Glutamatergic neuron (in vitro differentiated cells): Measurements from ENCODE around the gene ELMOD1. TPM values are rescaled to one million over a fixed set of nuclear protein-coding genes. Genes with fewer than 3 reads are reported as not detected.
"Not testable (repeated sequence)": the region's sequence is repeated elsewhere in the genome, so short reads cannot be mapped to it uniquely, and the experiment has no call there.

Experiments
- DNase-seq: peaks from one replicate; pipeline ENCODE4 v3.0.0; 2022
- H3K27ac Mint-ChIP-seq: one replicate; pipeline ENCODE4 v1.8.0; 2020; ENCODE audit warnings: mild to moderate bottlenecking, mixed read lengths, inconsistent platforms; ENCODE audit not compliant: unreplicated experiment
- H3K27me3 Mint-ChIP-seq: one replicate; pipeline ENCODE4 v1.8.0; 2020; ENCODE audit warnings: mild to moderate bottlenecking, moderate library complexity, mixed read lengths, inconsistent platforms; ENCODE audit not compliant: unreplicated experiment
- H3K36me3 Mint-ChIP-seq: one replicate; pipeline ENCODE4 v1.8.0; 2020; ENCODE audit warnings: mild to moderate bottlenecking, mixed read lengths, inconsistent platforms; ENCODE audit not compliant: unreplicated experiment
- H3K4me1 Mint-ChIP-seq: one replicate; pipeline ENCODE4 v1.8.0; 2020; ENCODE audit warnings: mild to moderate bottlenecking, low read depth, mixed read lengths, inconsistent platforms; ENCODE audit not compliant: unreplicated experiment
- H3K4me3 Mint-ChIP-seq: one replicate; pipeline ENCODE4 v1.8.0; 2020; ENCODE audit warnings: mild to moderate bottlenecking, mixed read lengths, inconsistent platforms; ENCODE audit not compliant: unreplicated experiment
- H3K9me3 Mint-ChIP-seq: one replicate; pipeline ENCODE4 v1.8.0; 2020; ENCODE audit warnings: mild to moderate bottlenecking, moderate library complexity, mixed read lengths, inconsistent platforms; ENCODE audit not compliant: unreplicated experiment
- CTCF ChIP-seq: fragments of 200-600 bp; sonication (generic); IDR thresholded peaks from one replicate; pipeline ENCODE4 v1.5.0; 2021; ENCODE audit not compliant: partially characterized antibody, unreplicated experiment
- total RNA-seq: library from RNA; stranded (reverse); fragmentation: NEBNext Ultra II Directional; extraction: Animal tissue kit (Norgen Biotek cat#: 25700); gene quantifications from one replicate; pipeline ENCODE4 v1.2.1, GENCODE V29; 2021; ENCODE audit not compliant: unreplicated experiment

Gene ELMOD1
- total RNA-seq, 1 donor from 2014 or later, result 0.81 TPM

GRCh38 chr11:107565219-107565937, 25.6 kb upstream of the ELMOD1 start, which contains the start of gene ALKBH8:
ALKBH8 (minus strand) TSS chr11:107565735; CDS start chr11:107560893, 4,842 bp downstream.
- Mint-ChIP-seq H3K4me1 (peaks cover 10% of the 10 kb centered on the region), H3K27ac (peak within 1 kb of the TSS; percentile 91), H3K27me3 (no peaks in the 10 kb centered on the region), H3K36me3 (no peaks in the 10 kb centered on the region), H3K4me3 (peak within 1 kb of the TSS; percentile 93), H3K9me3 (peaks cover 2% of the 10 kb centered on the region)
- TF ChIP-seq CTCF, result no peak
- peak; percentile 84 for DNase-seq

GRCh38 chr11:107565955-107566501, 24.9 kb upstream of the ELMOD1 start:
- not testable (repeated sequence) for DNase-seq, H3K4me1 Mint-ChIP-seq, H3K36me3 Mint-ChIP-seq, H3K27me3 Mint-ChIP-seq, H3K9me3 Mint-ChIP-seq
- peak overlapping the region; percentile 91 for H3K27ac Mint-ChIP-seq
- peak overlapping the region; percentile 93 for H3K4me3 Mint-ChIP-seq

DNA sequence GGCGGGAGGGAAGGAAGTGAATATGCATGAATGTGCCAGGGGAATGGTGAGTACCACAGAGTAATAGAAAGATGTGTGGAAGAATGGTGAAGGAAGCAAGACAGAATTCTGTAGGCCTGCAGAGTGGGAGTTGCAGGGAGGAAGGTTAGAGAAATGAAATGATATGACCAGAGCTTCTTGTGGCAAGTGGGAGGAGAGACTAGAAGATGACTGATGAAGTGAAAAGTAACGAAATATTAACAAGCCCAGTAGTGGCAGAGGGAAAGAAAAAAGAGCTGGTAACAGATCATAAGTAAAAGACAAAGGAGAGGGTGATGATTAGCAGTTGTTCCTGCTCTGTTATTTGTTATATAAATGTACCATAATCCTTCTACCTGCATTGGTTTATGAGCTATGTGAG, 24.4 kb upstream of the ELMOD1 start:
- H3K4me3 Mint-ChIP-seq, result peak overlapping the region; percentile 93
- no peaks in the 10 kb centered on the region for H3K27me3 Mint-ChIP-seq
- no peak for TF ChIP-seq CTCF
- H3K4me1 Mint-ChIP-seq, result peaks cover 10% of the 10 kb centered on the region
- H3K9me3 Mint-ChIP-seq, result peaks cover 2% of the 10 kb centered on the region
- H3K27ac Mint-ChIP-seq, result no peak overlapping the region
- no peaks in the 10 kb centered on the region for H3K36me3 Mint-ChIP-seq
- DNase-seq, result no peak

- H3K27ac Mint-ChIP-seq, result no peak overlapping the region
- H3K27me3 Mint-ChIP-seq, result no peaks in the 10 kb centered on the region
- TF ChIP-seq CTCF, result no peak
- H3K4me3 Mint-ChIP-seq, result no peak overlapping the region
- H3K9me3 Mint-ChIP-seq, result peaks cover 2% of the 10 kb centered on the region
- H3K4me1 Mint-ChIP-seq, result peaks cover 8% of the 10 kb centered on the region
- DNase-seq, result no peak
- H3K36me3 Mint-ChIP-seq, result no peaks in the 10 kb centered on the region
Observed at GRCh38 chr11:107567739-107568335, 23.1 kb upstream of the ELMOD1 start.

DNA sequence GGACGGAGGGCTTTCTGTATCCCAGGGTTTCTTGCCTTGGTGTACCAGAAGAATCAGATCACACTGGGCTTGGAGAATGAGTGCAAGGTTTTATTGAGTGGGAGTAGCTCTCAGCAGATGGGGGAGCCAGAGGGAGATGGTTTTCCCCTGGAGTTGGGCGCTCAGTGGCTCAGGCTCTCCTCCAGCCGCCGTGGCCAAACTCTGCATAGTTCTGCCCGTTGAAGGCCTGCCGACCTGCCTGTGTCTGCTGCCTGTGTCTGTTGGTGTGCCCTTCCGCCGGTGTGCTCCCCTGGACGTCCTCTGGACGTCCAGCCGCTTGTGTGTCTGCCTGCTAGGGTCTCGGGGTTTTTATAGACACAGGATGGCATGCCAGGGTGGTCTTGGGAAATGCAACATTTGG, 20.9 kb upstream of the ELMOD1 start:
- Mint-ChIP-seq H3K9me3 (peaks cover 2% of the 10 kb centered on the region), H3K4me3 (no peak overlapping the region)

More for the DNA sequence above, 20.9 kb upstream of the ELMOD1 start:
- no peak for DNase-seq
- no peaks in the 10 kb centered on the region for H3K36me3 Mint-ChIP-seq
- no peak for TF ChIP-seq CTCF
- no peak overlapping the region for H3K27ac Mint-ChIP-seq
- H3K27me3 Mint-ChIP-seq, result no peaks in the 10 kb centered on the region
- no peaks in the 10 kb centered on the region for H3K4me1 Mint-ChIP-seq
